ENCODE measurements around the gene CRMP1. TPM values are rescaled to one million over a fixed set of nuclear protein-coding genes. Genes with fewer than 3 reads are reported as not detected.

Gene CRMP1
- total RNA-seq, 2 experiments from 2014 or later, result not detected

DNA sequence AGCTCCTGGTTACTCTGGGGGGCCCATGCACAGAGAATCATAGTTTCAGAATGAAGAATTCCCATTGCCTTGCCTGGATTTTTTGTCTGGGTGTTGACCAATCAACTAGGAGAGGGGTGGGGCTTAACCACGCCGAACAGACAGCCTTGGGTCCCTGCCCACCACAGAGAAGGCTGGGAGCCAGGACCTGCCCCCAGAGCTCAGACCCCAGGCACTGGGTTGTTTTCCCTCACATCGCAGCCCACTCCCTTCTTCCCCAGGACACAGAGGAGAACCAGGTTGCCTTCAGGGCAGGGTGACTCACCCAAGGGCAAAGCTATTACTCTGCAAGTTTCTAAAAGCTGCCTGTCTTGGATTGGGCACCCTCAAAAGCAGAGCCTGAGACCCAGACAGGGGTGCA is 23.3 kb upstream of the CRMP1 start:
- Mint-ChIP-seq H3K27ac (no peak overlapping the region), H3K27me3 (peaks cover 6% of the 10 kb centered on the region), H3K9me3 (peaks cover 10% of the 10 kb centered on the region), H3K36me3 (no peaks in the 10 kb centered on the region), H3K4me3 (no peak overlapping the region), H3K4me1 (ENCODE audit: low read depth) (no peaks in the 10 kb centered on the region)
- intact Hi-C loops (cut with micrococcal nuclease), result no loop called here
- ChIA-PET POLR2A (no interaction called here), CTCF (no interaction called here)
- no peak for DNase-seq

DNA sequence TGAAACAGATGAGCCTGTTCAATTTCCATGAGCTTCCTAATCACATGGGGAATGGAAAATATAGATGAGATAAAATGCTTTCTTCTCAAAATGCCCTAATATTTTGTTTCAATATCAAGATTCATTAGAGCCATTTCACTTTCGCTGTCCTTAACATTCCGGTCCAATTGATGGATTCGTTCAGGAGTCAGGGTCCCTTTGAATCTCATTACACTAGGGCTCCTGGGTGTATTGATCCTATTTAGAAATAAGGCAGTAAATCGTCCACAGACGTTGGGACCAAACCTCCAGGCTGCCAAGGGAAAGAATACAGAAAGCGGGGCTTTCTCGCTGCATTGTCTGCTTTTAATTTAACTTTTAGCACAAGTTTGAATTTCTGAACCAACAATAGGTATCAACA is 20.6 kb upstream of the CRMP1 start:
- H3K4me3 Mint-ChIP-seq, result no peak overlapping the region
- no peak for DNase-seq
- no peak overlapping the region for H3K27ac Mint-ChIP-seq
- peaks cover 6% of the 10 kb centered on the region for H3K27me3 Mint-ChIP-seq
- POLR2A ChIA-PET, result no interaction called here
- H3K4me1 Mint-ChIP-seq (ENCODE audit: low read depth), result no peaks in the 10 kb centered on the region
- intact Hi-C loops (cut with micrococcal nuclease), result no loop called here
- H3K9me3 Mint-ChIP-seq, result peaks cover 25% of the 10 kb centered on the region
- CTCF ChIA-PET, result no interaction called here
- peaks cover 5% of the 10 kb centered on the region for H3K36me3 Mint-ChIP-seq

DNA sequence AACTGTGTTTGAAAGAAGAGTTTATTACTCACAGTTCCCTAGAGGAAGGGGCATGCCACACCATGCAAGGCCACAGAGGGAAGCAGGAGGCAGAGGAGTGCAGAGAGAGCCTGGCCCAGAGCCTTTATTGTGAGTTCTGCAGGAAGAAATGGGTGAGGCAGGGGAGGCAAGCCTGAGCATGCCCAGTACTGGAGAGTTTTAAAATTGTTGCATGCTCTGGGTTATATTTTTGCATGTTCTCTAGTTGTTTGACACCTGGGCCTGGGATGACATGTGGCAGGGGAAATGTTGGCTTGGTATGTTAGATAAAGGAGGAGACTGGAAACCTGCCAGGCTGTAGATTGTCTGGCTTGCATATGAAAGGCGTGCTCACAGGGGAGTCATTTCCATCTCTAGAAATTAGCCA is 19.7 kb upstream of the CRMP1 start:
- no peak overlapping the region for H3K4me3 Mint-ChIP-seq
- no peaks in the 10 kb centered on the region for H3K4me1 Mint-ChIP-seq (ENCODE audit: low read depth)
- ChIA-PET POLR2A (no interaction called here), CTCF (no interaction called here)
- H3K27me3 Mint-ChIP-seq, result peaks cover 6% of the 10 kb centered on the region
- H3K27ac Mint-ChIP-seq, result no peak overlapping the region
- peaks cover 34% of the 10 kb centered on the region for H3K9me3 Mint-ChIP-seq
- intact Hi-C loops (cut with micrococcal nuclease), result no loop called here
- DNase-seq, result no peak
- H3K36me3 Mint-ChIP-seq, result peaks cover 5% of the 10 kb centered on the region

DNA sequence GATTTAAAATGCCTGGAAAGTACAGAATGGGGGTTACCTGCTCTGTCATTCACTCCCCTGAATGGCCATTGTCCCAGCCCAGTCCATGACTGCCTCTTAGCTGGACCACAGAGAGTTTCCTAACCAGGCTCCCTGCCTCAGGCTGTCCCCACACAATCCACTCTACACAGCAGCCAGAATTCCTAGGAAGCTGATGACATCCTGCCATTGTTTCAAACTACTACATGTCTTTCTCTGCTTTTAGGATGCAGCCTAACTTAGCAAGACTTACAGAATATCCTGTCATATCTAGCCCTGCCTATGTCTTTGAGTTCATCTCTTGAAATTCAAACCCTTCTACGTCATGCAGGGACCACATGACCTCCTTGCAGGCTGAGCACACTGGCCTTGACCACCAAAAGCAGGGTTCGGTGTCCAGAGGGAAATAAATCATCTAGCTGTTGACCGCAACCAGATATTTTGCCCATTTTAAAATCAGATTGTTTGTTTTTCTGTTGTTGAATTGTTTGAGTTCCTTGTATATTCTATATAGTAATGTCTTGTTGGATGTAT is 16.1 kb upstream of the CRMP1 start:
- Mint-ChIP-seq H3K36me3 (peaks cover 5% of the 10 kb centered on the region), H3K9me3 (peaks cover 37% of the 10 kb centered on the region), H3K27me3 (peaks cover 7% of the 10 kb centered on the region), H3K4me1 (ENCODE audit: low read depth) (no peaks in the 10 kb centered on the region), H3K4me3 (no peak overlapping the region), H3K27ac (no peak overlapping the region)
- CTCF ChIA-PET, result no interaction called here
- no peak for DNase-seq
- intact Hi-C loops (cut with micrococcal nuclease), result no loop called here
- POLR2A ChIA-PET, result no interaction called here

DNA sequence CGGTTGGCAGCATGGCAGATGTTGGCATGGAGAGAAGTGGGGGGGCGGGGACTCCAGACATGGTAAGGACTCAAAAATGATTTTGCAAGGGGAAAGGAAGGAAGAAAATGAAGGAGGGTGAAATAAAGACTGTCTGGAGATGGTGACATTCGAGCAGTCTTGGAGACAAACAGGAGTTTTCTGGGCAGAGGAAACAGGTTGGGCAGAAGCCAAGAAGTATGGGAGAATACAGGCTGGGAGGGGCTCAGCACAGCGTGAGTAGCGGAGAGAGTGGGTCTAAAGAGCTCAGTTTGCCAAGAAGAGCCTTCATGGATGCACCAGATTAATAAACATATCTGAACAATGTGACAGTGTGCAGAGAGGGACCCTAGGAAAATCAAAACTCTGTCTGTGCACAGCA is 13.3 kb upstream of the CRMP1 start:
- CTCF ChIA-PET, result no interaction called here
- Mint-ChIP-seq H3K9me3 (peaks cover 27% of the 10 kb centered on the region), H3K27me3 (peaks cover 8% of the 10 kb centered on the region), H3K4me3 (no peak overlapping the region), H3K36me3 (peaks cover 5% of the 10 kb centered on the region), H3K4me1 (ENCODE audit: low read depth) (no peaks in the 10 kb centered on the region), H3K27ac (no peak overlapping the region)
- DNase-seq, result no peak
- intact Hi-C loops (cut with micrococcal nuclease), result no loop called here
- POLR2A ChIA-PET, result no interaction called here

DNA sequence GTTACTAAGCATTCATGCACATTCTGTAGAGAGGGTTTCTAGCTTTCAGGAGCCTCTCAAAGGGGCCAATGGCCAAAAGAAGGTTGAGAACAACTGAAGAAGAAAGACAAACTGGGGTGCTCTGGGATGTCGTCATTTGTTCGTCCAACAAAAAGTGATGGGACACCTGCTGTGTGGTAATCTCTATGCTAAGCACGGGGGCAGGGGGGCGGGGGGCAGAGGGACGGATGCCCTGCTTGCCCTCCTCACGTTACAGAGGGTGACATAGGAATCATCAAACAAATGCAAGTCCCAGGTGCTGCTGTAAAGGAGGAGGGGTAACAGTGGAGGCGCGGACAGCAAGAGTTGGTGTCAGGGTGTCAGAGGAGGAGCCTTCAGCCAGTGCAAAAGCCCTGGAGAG is 12.8 kb upstream of the CRMP1 start:
- Mint-ChIP-seq H3K4me3 (no peak overlapping the region), H3K27me3 (peaks cover 8% of the 10 kb centered on the region), H3K4me1 (ENCODE audit: low read depth) (no peaks in the 10 kb centered on the region), H3K27ac (no peak overlapping the region), H3K36me3 (peaks cover 3% of the 10 kb centered on the region), H3K9me3 (peaks cover 26% of the 10 kb centered on the region)
- CTCF ChIA-PET, result no interaction called here
- DNase-seq, result no peak
- POLR2A ChIA-PET, result no interaction called here
- intact Hi-C loops (cut with micrococcal nuclease), result no loop called here

DNA sequence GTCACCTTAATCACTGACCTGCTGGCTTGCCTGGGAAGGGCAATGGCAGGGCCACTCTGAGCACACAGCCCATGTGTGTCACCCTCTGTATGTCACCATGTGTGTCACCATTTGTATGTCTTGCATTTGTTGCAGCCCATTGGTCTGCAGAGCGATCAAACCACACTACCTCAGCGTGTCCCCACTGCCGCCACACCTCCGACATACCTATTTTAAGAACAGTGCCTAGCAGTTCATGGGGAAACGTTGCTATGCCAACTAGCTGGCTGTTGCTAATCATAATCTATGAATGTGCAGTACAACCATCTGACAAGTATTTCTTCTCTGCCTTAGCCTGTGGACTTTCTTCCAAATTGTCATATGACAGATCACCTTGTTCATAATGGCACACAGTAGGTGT is 8.0 kb upstream of the CRMP1 start:
- DNase-seq, result no peak
- POLR2A ChIA-PET, result no interaction called here
- H3K36me3 Mint-ChIP-seq, result no peaks in the 10 kb centered on the region
- CTCF ChIA-PET, result no interaction called here
- H3K27ac Mint-ChIP-seq, result no peak overlapping the region
- peaks cover 3% of the 10 kb centered on the region for H3K9me3 Mint-ChIP-seq
- H3K4me3 Mint-ChIP-seq, result no peak overlapping the region
- intact Hi-C loops (cut with micrococcal nuclease), result no loop called here
- no peaks in the 10 kb centered on the region for H3K4me1 Mint-ChIP-seq (ENCODE audit: low read depth)
- peaks cover 16% of the 10 kb centered on the region for H3K27me3 Mint-ChIP-seq

DNA sequence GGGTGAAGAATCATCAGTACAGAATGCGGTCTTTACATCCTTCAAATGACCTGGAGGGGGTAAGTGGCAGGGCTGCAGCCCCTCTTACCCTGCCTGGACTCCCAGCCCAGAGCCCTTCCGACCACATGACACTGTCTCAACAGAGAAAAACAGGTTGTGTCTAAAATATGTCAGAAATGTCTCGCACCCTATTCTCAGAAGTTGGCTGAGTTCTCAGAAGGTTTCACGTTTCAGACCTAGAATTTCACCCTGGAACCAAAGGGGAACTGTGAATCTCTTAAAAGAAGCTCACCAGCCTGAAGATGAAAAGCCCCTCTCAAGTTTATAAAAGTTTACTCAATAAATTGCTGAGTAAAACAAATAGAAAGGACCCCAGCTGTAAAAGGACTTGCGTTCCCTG is 7.0 kb upstream of the CRMP1 start:
- Mint-ChIP-seq H3K27ac (no peak overlapping the region), H3K4me3 (no peak overlapping the region), H3K36me3 (no peaks in the 10 kb centered on the region), H3K4me1 (ENCODE audit: low read depth) (no peaks in the 10 kb centered on the region), H3K27me3 (peaks cover 18% of the 10 kb centered on the region), H3K9me3 (peaks cover 3% of the 10 kb centered on the region)
- ChIA-PET POLR2A (no interaction called here), CTCF (no interaction called here)
- DNase-seq, result no peak
- intact Hi-C loops (cut with micrococcal nuclease), result no loop called here

DNA sequence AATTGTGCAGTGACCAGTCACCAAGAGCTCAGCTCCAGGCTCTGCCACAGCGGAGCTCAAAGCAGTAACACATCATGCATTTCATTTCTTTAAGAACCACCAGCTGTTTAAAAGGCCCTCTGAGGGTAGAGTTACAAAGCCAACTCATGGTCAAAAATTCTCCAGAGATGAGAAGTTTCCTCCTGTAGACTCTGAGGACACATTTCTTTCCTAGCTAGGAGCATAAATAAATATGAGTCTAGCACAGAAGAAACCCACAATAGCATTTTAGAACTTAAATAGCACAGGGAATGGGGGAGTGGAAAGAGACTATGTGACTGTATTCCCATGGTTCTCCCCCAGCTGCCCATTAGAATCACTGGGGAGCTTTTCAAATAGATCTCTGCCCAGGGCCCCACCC is 6.5 kb upstream of the CRMP1 start:
- Mint-ChIP-seq H3K27ac (no peak overlapping the region), H3K4me1 (ENCODE audit: low read depth) (no peaks in the 10 kb centered on the region), H3K36me3 (no peaks in the 10 kb centered on the region), H3K4me3 (no peak overlapping the region), H3K27me3 (peaks cover 19% of the 10 kb centered on the region), H3K9me3 (peaks cover 3% of the 10 kb centered on the region)
- intact Hi-C loops (cut with micrococcal nuclease), result no loop called here
- CTCF ChIA-PET, result interaction anchor here (0.6 kb wide), 1 partner anchor 339 kb away, joined by 3 read pairs; no protein-coding TSS in a partner anchor
- POLR2A ChIA-PET, result no interaction called here
- DNase-seq, result no peak

DNA sequence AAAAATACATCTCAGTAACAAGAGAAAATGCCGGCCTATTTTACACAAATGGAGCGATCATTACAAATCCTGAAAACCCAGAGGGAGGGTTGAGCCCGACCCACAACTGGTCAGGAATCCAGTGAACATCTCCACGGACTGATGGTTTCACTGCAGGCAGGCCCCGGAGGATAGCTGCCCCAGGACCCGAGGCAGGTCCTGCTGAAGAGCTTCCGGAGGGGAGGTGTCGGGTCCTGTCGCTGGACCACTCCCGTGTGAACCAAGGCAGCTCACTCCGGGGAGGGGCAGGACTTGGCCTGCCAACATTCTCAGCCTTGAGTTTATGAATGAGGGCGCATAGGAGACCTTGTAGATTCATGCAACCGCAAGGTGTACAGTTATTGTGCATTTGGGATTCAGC is 4.8 kb upstream of the CRMP1 start:
- DNase-seq, result no peak
- H3K4me1 Mint-ChIP-seq (ENCODE audit: low read depth), result peaks cover 2% of the 10 kb centered on the region
- H3K4me3 Mint-ChIP-seq, result no peak overlapping the region
- CTCF ChIA-PET, result no interaction called here
- peaks cover 27% of the 10 kb centered on the region for H3K27me3 Mint-ChIP-seq
- H3K9me3 Mint-ChIP-seq, result peaks cover 3% of the 10 kb centered on the region
- POLR2A ChIA-PET, result no interaction called here
- intact Hi-C loops (cut with micrococcal nuclease), result no loop called here
- H3K36me3 Mint-ChIP-seq, result no peaks in the 10 kb centered on the region
- no peak overlapping the region for H3K27ac Mint-ChIP-seq

DNA sequence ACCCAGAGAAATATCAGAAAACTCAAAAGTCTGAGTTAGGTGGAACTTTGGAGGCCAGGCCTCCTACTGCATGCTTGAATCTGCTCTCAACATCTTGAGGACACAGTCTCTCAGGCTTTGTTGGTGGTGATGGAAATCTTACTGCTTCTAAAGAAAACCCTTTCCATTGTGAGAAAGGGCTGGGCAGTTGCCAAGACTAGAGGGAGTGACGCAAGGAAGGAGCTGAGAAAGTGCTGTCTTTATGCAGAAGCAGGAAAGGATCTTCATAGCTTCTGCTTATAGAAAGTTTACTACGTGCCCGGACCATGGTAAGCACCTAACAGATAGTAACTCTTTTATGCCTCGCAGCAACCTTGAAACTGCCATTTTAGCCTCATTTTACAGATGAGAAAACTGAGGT is 2.4 kb upstream of the CRMP1 start:
- H3K36me3 Mint-ChIP-seq, result no peaks in the 10 kb centered on the region
- peaks cover 2% of the 10 kb centered on the region for H3K4me1 Mint-ChIP-seq (ENCODE audit: low read depth)
- ChIA-PET POLR2A (no interaction called here), CTCF (no interaction called here)
- no peak overlapping the region for H3K4me3 Mint-ChIP-seq
- H3K27me3 Mint-ChIP-seq, result peaks cover 39% of the 10 kb centered on the region
- H3K9me3 Mint-ChIP-seq, result peaks cover 3% of the 10 kb centered on the region
- no peak overlapping the region for H3K27ac Mint-ChIP-seq
- intact Hi-C loops (cut with micrococcal nuclease), result no loop called here
- no peak for DNase-seq

DNA sequence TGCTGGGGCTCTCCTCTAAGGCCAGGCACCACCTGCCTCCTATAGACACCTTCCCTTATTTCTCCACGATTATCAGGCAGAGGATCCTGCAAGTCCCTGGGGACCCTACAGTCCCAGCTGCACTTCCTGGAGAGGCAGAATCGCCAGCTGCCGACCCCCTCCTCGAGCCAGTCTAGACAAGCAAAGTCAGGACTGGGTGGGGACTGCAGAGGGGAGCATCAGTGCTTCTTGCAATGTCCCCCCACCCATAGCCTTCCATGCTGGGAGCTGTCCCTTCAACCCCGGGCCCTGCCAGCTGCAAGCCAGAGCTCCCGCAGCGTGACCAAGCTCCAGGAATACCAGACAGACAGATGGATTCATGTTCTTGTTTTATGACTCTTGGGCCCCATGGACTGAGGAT is 1.4 kb upstream of the CRMP1 start:
- intact Hi-C loops (cut with micrococcal nuclease), result no loop called here

DNA sequence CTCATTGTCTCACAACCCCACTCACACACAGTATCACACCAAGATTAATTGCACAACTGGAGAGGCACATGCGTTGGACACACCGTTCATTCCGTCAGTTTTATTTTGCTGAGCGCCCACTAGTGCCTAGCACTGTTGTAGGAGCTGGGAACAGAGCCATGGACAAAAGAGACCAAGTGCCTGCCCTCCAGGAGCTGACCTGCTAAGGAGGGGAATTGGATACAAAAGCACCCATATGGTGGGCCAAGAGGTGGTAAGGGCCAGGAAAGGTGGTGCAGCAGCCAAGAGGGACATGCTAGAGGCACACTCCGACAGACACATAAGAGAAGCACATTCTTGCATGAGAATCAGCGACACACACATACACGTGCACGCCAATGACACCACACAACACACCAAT is 705 bp upstream of the CRMP1 start:
- Mint-ChIP-seq H3K4me1 (ENCODE audit: low read depth) (peaks cover 6% of the 10 kb centered on the region), H3K36me3 (no peaks in the 10 kb centered on the region), H3K4me3 (no peak overlapping the region), H3K27ac (no peak overlapping the region), H3K27me3 (peaks cover 53% of the 10 kb centered on the region), H3K9me3 (peaks cover 3% of the 10 kb centered on the region)
- ChIA-PET POLR2A (no interaction called here), CTCF (no interaction called here)
- no peak for DNase-seq
- intact Hi-C loops (cut with micrococcal nuclease), result no loop called here

More for the DNA sequence above, 1.4 kb upstream of the CRMP1 start:
- Mint-ChIP-seq H3K27ac (no peak overlapping the region), H3K27me3 (peaks cover 47% of the 10 kb centered on the region), H3K4me1 (ENCODE audit: low read depth) (peaks cover 2% of the 10 kb centered on the region), H3K36me3 (no peaks in the 10 kb centered on the region), H3K9me3 (peaks cover 3% of the 10 kb centered on the region), H3K4me3 (no peak overlapping the region)
- DNase-seq, result no peak
- ChIA-PET POLR2A (no interaction called here), CTCF (no interaction called here)

Data from activated CD4-positive, alpha-beta memory T cell treated with anti-CD3 and anti-CD28 coated beads for 36 hours (primary cell).